Keratinocyte (primary cell): ENCODE measurements around the gene CIBAR2. TPM values are rescaled to one million over a fixed set of nuclear protein-coding genes. Genes with fewer than 3 reads are reported as not detected.

Experiments
- DNase-seq: peaks from one replicate; pipeline ENCODE4 v3.0.0-alpha.2; 2011; ENCODE audit warnings: low read depth, missing footprints, low spot score
- FAIRE-seq: peaks from 2 replicates; lab custom pipeline; 2011; peaks lifted over from hg19 to GRCh38; lab: Jason Lieb, UNC
- H2AFZ ChIP-seq: 2 replicates; pipeline ENCODE4 v1.6.0; 2012; ENCODE audit warnings: low read length, control low read depth, inconsistent platforms; ENCODE audit not compliant: control insufficient read depth
- H3K27ac ChIP-seq: 2 replicates; pipeline ENCODE4 v1.5.1; 2011; ENCODE audit warnings: low read length; ENCODE audit not compliant: control insufficient read depth, insufficient read depth
- H3K27me3 ChIP-seq: 3 replicates; pipeline ENCODE4 v1.6.0; 2011; ENCODE audit warnings: low read length; ENCODE audit not compliant: control insufficient read depth, insufficient read depth; ENCODE audit errors: extremely low read depth
- H3K36me3 ChIP-seq, 2 experiments: 2 replicates in 1 of 2; 3 replicates in 1 of 2; pipeline ENCODE4 v1.5.1; 2011; ENCODE audit warnings: low read length in 2 of 2, mild to moderate bottlenecking in 1 of 2; ENCODE audit not compliant: control insufficient read depth in 2 of 2, insufficient read depth in 2 of 2; ENCODE audit errors: extremely low read depth in 1 of 2
- H3K4me1 ChIP-seq: 3 replicates; pipeline ENCODE4 v1.5.1; 2011; ENCODE audit warnings: low read length; ENCODE audit not compliant: control insufficient read depth, insufficient read depth; ENCODE audit errors: extremely low read depth
- H3K4me2 ChIP-seq: 3 replicates; pipeline ENCODE4 v1.6.0; 2011; ENCODE audit warnings: low read depth, low read length; ENCODE audit not compliant: control insufficient read depth, insufficient read depth; ENCODE audit errors: extremely low read depth
- H3K4me3 ChIP-seq, 3 experiments: fragments of 200-600 bp in 1 of 3; sonication (generic) in 1 of 3; 2 replicates in 2 of 3; 3 replicates in 1 of 3; pipeline ENCODE4 v1.5.1; 2011 to 2016; ENCODE audit warnings: low read length in 3 of 3, mild to moderate bottlenecking in 3 of 3, control low read depth in 2 of 3, inconsistent platforms in 1 of 3, low read depth in 1 of 3, mixed read lengths in 1 of 3, mixed run types in 1 of 3, moderate library complexity in 1 of 3; ENCODE audit not compliant: control insufficient read depth in 2 of 3, insufficient read depth in 2 of 3; ENCODE audit errors: extremely low read depth in 1 of 3
- H3K79me2 ChIP-seq: 2 replicates; pipeline ENCODE4 v1.6.0; 2012; ENCODE audit warnings: low read length; ENCODE audit not compliant: control insufficient read depth, insufficient read depth
- H3K9ac ChIP-seq: 3 replicates; pipeline ENCODE4 v1.6.0; 2011; ENCODE audit warnings: low read length; ENCODE audit not compliant: control insufficient read depth, insufficient read depth; ENCODE audit errors: extremely low read depth
- H3K9me1 ChIP-seq: 3 replicates; pipeline ENCODE4 v1.6.0; 2011; ENCODE audit warnings: low read length; ENCODE audit not compliant: control insufficient read depth, insufficient read depth; ENCODE audit errors: extremely low read depth
- H3K9me3 ChIP-seq: 2 replicates; pipeline ENCODE4 v1.5.1; 2012; ENCODE audit warnings: low read depth, low read length; ENCODE audit not compliant: control insufficient read depth
- H4K20me1 ChIP-seq: 3 replicates; pipeline ENCODE4 v1.6.0; 2011; ENCODE audit warnings: low read length; ENCODE audit not compliant: control insufficient read depth, insufficient read depth; ENCODE audit errors: extremely low read depth
- CTCF ChIP-seq, 3 experiments: IDR thresholded peaks in 1 of 3; conservative IDR thresholded peaks in 1 of 3; optimal IDR thresholded peaks in 1 of 3; 2 replicates in 2 of 3; 3 replicates in 1 of 3; pipeline versions ENCODE3 to v1.5.1; 2011; ENCODE audit warnings: low read length in 3 of 3, mild to moderate bottlenecking in 3 of 3, moderate library complexity in 2 of 3, control low read depth in 1 of 3, inconsistent platforms in 1 of 3; ENCODE audit not compliant: insufficient read depth in 2 of 3; ENCODE audit errors: extremely low read depth in 1 of 3
- EZH2 ChIP-seq: IDR thresholded peaks from one replicate; pipeline ENCODE4 v1.6.1; 2012; ENCODE audit warnings: inconsistent platforms, mild to moderate bottlenecking, low read length, moderate library complexity
- dilution Hi-C: fragments of 300-500 bp; cut with MboI; formaldehyde crosslinking; loops from one replicate; pipeline ENCODE4 v1.7.0; 2020; ENCODE audit warnings: low sequenced_read_pairs; ENCODE audit not compliant: extremely low pct_ligation_motif_present
- polyA plus RNA-seq, 5 experiments: library from polyadenylated mRNA; depleted of rRNA in 3 of 5; stranded (reverse) in 3 of 5; stranded (forward) in 1 of 5; unstranded in 1 of 5; fragments of >200 nt; gene quantifications; 1 replicate in 1 of 5; 2 replicates in 3 of 5; 3 replicates in 1 of 5; pipeline versions ENCODE4 v1.2.1 to v1.2.3, GENCODE V29; 2011 to 2012; ENCODE audit warnings: missing spikeins in 2 of 5, low read depth in 1 of 5, low replicate concordance in 1 of 5

CIBAR2 gene
- polyA plus RNA-seq, 1 donor (not counting 4 experiments of a cell fraction or from before 2014, with no cell fraction given): not detected

- no peak for FAIRE-seq
- H4K20me1 ChIP-seq: no peaks in the 10 kb centered on the region
- dilution Hi-C loops: no loop called here
- H3K9me3 ChIP-seq: no peaks in the 10 kb centered on the region
- no peaks in the 10 kb centered on the region for H3K27me3 ChIP-seq
- DNase-seq: no peak
- no peak overlapping the region for H3K4me3 ChIP-seq
- H2AFZ ChIP-seq: no peak overlapping the region
- peaks cover 5% of the 10 kb centered on the region for H3K4me1 ChIP-seq
- H3K9me1 ChIP-seq: no peaks in the 10 kb centered on the region
- H3K4me2 ChIP-seq: peak overlapping the region; percentile 17
- H3K36me3 ChIP-seq: no peaks in the 10 kb centered on the region
- H3K79me2 ChIP-seq: no peaks in the 10 kb centered on the region
- no peak overlapping the region for H3K27ac ChIP-seq
- H3K9ac ChIP-seq: no peak overlapping the region
- TF ChIP-seq EZH2: no peak
- TF ChIP-seq CTCF (optimal IDR thresholded peaks at IDR 0.05 in 1 of 3, IDR thresholded peaks at IDR 0.05 in 1 of 3, conservative IDR thresholded peaks at IDR 0.05 in 1 of 3; ENCODE audit: extremely low read depth in 1 of 3, insufficient read depth in 2 of 3, low read length in 3 of 3): no peak
Measured at GRCh38 chr16:85072076-85072860, 40.0 kb downstream of the CIBAR2 start.

- dilution Hi-C loops: no loop called here
- Histone ChIP-seq H3K4me2 (no peak overlapping the region), H2AFZ (no peak overlapping the region), H3K9me3 (no peaks in the 10 kb centered on the region), H3K79me2 (no peaks in the 10 kb centered on the region), H3K9me1 (no peaks in the 10 kb centered on the region), H3K4me1 (peaks cover 5% of the 10 kb centered on the region), H3K36me3 (no peaks in the 10 kb centered on the region), H4K20me1 (no peaks in the 10 kb centered on the region), H3K27me3 (peaks cover 5% of the 10 kb centered on the region), H3K27ac (no peak overlapping the region), H3K4me3 (no peak overlapping the region), H3K9ac (no peak overlapping the region)
- FAIRE-seq: no peak
- DNase-seq: no peak
- no peak for TF ChIP-seq CTCF (optimal IDR thresholded peaks at IDR 0.05 in 1 of 3, IDR thresholded peaks at IDR 0.05 in 1 of 3, conservative IDR thresholded peaks at IDR 0.05 in 1 of 3; ENCODE audit: extremely low read depth in 1 of 3, insufficient read depth in 2 of 3, low read length in 3 of 3)
- no peak for TF ChIP-seq EZH2
Measured at GRCh38 chr16:85069171-85069570, 43.1 kb downstream of the CIBAR2 start.
